ENCODE data around the gene SAMD9L.

The SAMD9L gene

DNA sequence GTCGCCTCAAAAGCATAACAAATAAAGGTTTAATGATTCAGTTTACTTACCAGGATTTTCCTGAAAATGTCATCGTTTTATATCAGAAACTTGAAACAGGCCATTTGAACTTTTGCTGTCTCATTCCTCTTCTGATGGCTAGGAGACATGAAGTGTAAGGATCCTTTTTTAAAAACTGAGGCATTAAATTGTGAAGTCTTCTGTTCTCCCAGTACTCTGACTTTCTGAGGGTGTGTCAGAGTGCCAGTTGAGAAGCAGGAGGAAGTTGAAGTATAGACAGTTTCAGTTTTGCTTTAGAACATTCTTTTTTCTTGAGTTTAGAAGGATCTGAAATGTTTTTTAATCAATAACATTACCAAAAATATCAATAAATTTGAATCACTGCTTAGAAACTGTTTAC lies at the start of gene SAMD9L:
Gene SAMD9L (minus strand): TSS at position 242 of the 400 bp plus-strand sequence. CDS start 12,414 bp downstream, outside the sequence.
- no peak for DNase-seq

DNA sequence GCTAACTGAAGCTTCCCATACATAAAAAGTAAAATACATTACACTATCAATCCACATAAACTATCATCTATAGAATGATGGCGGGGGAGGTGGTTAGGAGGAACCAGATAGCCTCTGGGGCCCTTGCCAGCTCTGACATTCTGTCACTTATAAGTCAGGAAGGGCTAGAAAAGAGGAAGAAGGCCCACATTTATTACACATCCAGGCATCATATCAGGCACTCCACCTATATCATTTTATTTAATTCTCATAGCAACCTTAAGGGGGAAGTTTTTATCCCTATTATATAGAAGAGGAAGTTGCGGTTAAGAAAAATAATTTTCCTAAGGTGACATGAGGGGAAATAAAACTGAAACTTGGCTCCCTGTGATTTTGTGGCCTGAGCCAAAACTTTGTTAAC lies 48.2 kb upstream of the SAMD9L start:
- DNase-seq, result no peak

DNA sequence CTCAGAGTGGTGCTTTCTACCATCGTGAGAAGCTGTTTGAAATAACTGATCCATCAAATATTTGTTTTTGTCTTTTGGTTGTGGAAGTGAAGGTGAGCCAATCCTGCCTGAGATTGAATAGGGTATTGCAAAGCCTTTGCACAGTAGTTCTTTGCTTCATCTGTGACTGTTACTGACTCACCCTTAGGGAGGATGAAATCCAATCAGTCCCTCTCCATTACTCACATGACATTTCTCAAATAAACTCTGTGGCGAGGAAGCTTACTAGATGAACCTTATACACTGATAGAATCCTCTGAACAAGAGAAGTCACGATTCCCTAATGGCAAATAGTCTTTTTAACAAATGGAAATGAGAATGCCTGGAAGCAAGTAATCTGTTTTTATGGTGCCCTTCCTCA lies 46.2 kb upstream of the SAMD9L start:
- DNase-seq, result no peak

DNA sequence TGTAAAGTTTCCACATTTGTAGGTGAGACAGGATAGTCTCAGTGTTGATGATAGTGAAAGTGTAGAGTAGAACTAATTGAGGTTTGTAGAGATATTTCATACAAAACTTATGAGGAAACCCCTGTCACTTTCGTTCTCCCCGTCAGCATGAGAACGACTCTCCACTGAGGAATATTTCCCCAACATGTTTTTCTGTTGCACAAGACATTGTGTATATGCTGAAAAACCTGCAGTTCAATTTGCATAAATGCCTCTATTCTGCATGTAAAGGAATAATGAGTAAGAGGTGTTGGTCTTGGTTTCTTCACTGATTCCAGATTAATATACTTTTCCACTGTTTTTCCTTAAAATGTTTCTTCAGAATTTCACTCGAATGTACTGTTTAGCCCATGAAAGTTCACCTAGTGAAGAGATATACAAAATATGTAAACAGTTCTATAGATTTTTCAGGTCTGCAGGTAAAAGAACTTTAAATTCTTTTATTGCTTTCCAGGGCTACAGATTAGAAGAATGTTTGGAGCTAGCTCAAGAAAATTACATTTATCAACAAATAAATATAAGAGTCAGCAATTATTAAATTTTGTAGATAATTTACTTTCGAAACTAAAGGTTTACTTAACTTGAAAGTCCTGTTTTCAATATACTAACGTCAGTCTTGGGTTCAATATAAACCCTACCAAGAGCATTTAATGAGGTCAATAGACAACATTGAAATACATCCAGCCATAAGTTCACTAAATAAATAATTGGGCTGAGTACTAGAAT lies 40.9 kb upstream of the SAMD9L start:
- DNase-seq, result no peak

DNA sequence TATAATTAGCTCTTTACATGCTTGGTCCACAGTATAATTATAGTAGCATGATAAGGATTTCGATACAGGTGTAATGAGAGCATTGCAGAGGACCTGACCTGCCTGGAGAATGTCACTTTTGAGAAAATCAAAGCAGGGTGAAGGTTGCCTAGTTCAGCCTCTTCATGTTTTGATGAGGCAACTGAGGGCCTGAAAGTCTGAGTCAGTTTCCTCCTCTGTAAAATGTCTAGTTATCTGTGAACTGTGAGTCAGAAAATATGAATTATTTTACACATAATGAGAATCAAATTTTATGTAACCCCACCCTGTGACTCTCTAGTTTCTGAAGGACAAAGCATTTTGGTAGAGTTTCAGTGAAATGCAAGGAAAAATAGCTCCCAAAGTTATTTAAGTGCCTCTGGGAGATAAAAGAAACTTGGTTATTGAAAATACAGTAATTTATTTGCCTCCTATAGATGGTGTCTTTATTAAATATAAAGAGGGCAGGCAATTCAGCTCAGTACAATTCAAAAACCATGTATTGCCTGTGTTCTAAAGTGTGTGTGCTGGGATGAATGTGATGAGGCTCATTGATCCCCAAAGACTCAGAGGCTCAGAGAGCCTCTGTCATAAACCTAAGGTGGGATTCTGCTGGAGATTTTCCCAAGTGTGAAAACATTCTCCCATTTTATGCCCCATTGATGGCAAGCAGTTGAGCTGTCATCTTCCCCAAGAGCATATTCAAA lies 37.3 kb upstream of the SAMD9L start:
- DNase-seq, result no peak

DNA sequence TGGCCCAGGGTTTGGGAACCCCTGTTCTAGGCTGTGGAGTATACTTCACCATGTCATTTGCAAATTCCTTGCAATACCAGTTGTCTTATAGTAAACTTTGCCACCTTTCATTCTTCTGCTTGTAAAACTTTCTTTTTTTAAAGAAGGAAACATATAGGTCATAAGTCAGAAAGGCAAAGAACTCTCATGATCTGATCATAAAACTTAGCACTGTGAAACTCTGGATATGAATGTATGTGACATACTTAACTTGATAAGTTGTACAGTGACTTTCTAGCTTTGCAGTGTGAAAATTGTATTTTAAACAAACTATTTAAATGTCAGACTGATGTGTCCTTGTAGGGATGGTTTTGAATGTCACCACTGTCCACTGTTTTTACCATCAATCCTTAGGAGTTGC lies 31.0 kb upstream of the SAMD9L start:
- DNase-seq, result no peak

DNA sequence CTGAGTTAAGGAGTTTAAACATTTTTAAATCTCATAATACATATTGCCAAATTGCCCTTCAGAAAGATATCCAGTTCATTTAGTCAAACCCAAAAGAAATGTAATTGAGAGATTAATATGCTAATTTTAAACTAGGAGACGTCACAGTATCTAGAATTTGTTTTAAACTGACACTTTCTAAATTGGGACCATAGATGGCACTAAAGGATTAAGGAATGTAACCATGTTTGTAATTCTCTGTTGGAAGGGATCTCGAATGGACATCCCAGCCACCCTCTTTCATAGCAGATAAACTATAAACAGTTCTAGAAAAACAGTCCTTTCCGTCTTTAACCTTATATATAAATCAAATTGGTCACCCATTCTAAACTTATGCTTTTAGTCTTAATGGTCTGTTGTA lies 30.0 kb upstream of the SAMD9L start:
- DNase-seq, result peak; percentile 1

DNA sequence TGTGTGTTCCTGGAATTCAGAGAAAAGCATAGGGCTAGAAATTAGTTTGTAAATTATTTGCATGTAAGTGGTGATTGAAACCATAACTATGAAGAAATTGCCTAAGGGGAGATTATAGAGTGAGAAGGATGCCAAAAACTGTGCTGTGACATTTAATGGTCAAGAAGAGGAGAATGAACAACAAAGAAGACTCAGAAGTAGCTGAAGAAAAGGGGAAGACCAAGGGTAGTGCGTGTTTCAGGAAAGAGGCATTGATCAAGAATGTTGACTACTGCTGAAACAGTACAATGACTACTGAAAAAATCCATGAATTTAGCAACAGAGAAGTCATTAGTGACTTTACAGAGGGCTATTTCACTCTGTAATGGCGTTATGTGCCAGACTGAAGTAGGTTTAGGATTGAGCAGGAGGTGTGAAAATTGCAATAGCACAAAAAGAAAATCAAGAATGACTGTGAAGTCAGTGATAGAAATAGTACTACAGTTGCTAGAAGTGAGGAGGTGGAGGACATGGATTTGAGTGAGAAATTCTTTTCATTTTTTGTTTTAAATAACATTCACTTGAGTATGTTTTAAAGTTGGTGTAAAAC lies 28.9 kb upstream of the SAMD9L start:
- DNase-seq, result no peak

DNA sequence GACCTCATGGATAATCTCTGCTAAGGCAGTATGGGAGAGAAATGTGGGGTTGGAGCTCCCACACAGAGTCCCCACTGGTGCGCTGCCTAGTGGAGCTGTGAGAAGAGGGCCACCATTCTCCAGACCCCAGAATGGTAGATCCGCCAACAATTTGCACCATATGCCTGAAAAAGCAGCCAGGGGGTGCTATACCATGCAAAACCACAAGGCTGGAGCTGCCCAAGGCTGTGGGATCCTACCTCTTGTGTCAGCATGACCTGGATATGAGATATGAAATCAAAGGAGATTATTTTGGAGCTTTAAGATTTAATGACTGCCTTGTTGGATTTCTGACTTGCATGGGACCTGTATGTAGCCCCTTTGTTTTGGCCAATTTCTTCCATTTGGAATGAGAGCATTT lies 27.0 kb upstream of the SAMD9L start:
- DNase-seq, result no peak

DNA sequence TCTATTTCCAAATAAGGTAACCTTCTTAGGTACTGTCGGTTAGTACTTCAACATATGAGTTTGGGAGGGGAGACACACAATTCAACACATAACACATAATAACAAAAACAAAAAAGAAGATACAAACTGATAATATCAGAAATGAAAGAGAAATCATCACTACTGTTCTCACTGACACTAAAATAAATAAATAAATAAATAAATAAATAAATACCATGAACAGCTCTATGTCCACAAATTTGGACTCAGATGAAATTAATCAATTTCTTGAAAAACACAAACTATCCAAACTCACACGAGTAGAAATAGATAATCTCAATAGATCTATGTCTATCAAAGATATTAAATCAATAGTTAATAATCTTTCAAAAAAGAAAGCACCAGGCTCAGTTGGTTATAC lies 24.5 kb upstream of the SAMD9L start:
- no peak for DNase-seq

DNA sequence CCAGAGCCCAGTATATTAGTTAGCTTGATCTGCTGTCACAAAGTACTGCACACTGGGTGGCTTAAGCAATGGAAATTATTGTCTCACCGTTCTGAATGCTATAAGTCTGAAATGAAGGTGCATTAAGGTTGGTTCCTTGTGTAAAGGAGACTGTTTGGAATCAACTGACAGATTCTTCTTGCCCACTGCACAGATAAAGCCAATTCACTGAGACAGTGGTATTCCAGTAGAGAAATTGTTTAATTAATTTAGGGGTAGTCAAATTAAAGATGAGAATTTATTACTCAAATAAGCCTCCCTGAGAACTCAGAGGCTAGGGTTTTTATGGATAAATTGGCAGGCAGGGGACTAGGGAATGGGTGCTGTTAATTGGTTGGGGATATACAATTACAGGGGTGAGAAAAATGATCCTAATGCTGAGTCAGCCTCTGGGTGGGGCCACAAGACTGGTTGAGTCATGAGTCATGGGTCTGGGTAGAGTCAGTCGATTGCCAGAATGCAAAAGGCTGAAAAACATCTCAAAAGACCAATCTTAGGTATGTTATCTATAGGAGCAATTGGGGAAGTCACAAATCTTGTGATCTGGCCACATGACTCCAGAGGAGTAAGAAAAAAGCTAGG lies 23.5 kb upstream of the SAMD9L start:
- no peak for DNase-seq

DNA sequence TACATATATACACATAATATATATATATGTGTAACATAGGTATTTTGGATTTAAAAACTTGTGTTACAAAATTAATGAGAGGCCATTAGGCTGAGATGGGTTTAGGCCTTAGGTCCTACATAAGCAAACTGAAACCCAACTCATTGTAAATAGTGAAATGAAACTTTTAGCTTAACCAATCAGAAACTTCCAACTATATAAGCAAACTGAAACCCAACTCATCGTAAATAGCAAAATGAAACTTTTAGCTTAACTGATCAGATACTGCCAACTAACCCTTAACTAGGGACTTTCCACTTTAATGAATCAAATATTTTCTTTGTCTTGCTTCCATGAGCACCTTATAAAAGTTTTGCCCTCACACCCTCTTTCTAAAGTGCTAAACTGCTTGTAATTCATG lies 17.3 kb upstream of the SAMD9L start:
- no peak for DNase-seq

DNA sequence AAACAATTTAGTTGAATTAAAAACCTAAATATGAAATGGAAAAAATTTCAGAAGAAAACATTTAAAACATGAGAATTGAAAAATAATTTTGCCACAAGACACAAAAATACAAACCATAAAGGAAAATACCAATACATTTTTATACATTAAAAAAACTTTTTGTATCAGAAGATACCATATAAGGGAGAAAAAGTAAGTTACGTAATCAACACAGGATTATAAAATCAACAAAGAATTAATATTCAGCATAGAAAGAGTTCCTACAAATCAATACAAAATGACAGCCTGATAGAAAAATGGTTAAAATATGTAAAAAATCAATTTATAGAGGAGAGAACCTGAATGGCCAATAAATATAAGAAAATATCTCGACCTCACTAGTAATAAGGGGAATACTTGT lies 16.6 kb upstream of the SAMD9L start:
- no peak for DNase-seq

DNA sequence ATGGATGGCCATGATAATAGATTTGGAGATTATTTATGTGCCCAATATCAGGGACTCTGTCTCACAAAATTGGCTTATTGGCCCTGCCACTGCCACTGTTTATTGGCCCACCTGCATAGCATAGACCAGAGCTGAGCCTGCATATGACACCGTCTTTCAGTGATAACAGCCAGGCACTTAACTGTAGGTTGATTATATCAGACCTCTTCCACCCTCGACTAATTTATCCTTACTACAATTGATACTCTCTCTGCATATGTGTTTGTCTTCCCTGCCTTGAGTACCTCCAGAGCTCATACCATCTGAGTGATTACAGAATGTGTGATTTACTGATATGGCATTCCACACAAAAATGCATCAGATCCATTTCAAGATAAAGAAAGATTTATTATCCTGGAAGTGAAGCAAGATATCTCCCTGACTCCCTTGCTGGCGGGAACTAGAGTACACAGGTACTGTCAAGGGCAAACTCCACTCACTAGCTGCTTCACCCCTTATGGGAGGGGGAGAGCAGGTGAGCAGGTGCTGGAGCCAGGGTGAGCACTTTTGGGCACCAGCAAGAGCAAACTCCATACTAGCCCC lies 13.1 kb upstream of the SAMD9L start:
- DNase-seq, result no peak

DNA sequence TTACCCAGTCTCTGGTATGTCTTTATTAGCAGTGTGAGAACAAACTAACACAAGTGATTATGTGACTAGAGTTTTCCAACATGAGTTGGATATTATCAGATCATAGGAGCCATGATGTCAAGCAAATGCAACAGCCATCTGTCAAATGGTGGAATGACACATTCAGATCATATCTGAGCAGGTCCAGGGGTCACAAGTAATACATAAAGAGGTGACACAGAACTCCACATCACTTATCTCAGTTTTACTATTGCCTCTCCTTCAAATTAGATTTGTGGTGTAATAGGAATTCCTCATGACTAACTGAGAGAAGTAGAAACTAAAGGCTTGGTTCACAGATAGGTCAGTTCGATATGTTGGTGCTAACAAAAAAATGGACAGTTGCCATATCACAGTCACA lies 12.2 kb upstream of the SAMD9L start:
- no peak for DNase-seq

DNA sequence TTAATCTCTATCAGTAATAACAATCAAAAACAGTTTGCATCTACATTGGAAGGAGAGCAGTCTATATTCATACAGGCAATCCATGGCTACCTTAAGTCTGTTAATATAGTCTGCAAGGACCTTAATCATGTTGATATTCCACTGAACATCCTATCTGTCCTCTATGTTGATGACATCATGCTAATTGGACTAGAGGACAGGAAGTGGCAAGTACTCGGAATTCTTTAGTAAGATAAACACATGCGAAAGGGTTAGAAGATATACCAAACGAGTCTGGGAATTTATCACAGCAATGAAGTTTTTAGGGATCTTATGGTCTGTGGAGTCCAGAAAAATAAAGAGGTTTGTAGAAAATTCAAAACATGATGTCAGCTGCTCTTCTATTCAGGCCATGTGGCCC lies 11.3 kb upstream of the SAMD9L start:
- no peak for DNase-seq

DNA sequence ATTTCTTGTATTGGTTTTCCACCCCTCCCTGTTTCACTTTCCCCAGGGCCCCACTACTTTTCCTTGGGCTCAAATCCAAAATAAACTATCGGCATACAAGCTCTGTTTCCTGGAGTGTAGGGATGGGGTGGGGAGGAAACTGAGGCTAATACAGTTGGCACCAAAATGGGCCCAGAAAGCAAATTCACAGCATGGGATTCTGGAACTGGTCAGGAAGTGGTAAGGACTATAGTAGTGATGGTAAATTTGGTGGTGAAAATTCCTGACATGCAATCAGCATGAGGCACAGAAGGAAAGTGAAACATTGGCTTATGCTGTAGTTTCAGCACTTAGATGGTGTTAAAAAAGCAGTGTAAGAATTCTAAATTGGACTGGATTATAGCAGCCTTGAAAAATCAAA lies 8.7 kb upstream of the SAMD9L start:
- no peak for DNase-seq

DNA sequence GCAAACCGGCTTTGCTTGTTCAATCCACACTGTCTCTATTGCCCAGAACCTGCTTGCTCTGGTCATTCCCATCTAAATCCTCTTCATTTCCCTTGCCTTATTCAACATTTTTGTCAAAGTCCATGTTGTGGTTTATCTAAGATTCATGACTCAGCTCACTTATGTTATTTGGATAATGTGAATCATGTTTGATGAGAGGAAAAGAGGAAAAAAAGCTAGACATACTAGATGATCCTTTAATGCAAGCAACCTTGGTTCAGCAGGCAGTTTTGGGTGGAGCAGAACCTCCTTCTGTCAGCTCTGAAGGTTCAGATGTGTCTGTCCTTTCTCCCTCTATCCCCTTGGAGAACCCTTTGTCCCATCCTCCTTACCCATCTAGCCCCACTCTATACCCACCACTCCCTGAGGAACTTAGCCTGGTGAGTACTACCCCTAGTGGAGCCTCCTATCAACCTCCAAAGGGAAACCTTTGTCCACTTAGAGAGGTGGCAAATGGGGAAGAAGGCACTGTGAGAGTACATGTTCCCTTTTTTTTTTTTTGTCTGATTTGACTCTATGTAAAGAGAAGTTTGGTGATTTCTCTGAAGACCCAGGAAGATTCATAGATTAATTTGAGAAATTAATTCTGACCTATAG lies 2.1 kb upstream of the SAMD9L start:
- no peak for DNase-seq

DNA sequence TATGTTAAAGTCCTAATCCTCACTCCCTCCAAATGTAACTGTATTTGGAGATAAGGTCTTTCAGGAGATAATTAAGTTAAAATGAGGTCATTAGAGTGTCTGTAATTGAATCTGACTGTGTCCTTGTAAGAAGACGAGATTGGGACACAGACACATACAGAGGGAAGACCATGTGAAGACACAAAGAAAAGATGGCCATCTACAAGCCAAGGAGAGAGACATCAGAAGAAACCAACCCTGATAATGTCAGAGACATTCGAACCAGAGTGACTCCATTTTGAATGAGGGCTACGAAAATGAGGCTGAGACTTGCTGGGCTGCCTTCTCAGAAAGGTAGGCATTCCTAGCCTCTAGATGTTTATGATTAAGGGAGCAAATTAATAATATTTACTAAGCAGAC lies 542 bp upstream of the SAMD9L start:
- no peak for DNase-seq

DNA sequence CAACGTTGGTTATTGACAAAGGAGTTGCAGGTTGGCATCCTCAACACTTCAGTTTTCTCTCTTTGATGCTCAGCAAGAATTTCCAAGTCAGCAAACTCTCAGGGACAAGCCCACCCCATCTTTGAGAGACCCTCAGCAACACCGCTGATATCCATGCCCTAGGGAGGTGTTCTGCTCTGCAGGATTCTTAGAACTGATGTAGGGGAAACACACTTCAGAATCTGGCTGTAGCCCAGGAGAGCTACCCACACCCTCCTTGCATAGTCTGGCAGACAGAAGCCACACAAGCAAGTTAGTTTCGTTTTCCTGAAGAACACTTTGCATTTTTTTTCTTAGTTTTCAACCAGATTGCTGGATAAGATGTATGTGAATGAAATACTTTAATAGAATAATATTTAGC lies 822 bp downstream of the SAMD9L start:
- DNase-seq, result no peak

DNA sequence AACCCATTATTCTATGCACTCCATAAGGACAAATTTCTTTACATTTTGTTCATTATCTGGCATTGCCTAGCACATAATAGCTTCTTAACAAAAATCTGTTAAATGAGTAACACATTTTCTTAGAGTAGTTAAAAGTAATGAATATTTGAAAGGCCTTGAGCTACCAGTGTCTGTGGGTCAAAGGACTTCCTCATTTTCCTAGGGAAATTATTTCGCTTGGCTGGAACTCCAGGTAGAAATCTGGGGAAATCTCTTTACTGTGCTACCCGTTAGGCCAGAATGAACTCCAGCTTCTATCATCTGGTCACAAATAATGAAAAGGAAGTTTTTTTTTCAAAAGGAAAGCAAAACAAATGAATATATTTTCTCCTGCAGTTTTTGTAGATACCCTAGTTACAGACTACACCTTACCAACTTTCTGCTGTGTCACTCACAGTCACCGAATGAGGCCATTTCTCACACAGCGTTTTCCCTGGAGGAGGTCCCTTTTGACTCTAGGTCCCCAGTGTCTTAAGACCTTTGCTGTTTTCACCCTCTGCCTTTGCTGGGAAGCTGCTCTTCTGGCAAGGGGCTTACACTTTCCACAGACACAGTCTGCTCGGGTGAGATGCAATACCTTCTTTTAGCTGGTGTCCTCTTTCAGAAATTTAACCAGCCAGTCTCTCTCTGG lies 1.6 kb downstream of the SAMD9L start:
- no peak for DNase-seq

DNA sequence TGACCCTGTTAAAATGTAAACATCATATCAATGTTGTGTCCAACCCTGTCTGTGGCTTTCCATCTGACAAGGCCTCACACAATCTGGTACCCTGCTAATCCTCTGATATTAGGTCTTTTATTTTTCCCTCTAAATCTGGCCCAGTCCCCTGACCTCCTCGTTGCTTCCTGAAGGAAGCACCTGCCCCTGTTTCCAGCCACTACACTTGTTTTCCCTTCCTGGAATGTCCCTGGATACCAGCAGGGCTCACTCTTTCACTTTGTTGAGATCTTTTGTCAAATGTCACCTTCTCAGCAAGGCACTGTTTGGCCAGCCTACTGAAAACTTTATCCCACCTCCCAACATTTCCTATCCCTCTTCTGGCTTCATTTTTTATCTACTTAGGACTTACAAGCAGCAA lies 2.1 kb downstream of the SAMD9L start:
- DNase-seq, result no peak

Data from midbrain (tissue), 1 donor.